ENCODE results near the gene CNR2. TPM values are rescaled to one million over a fixed set of nuclear protein-coding genes. Genes with fewer than 3 reads are reported as not detected.
"Not testable (repeated sequence)": the region's sequence is repeated elsewhere in the genome, so short reads cannot be mapped to it uniquely, and the experiment has no call there.

CNR2 gene
- total and polyA plus RNA-seq, 2 of the 4 experiments (the other 2 are of a cell fraction), result not detected

GRCh38 chr1:23851406-23851805 lies 61.8 kb downstream of the CNR2 start:
- H3K9me3 ChIP-seq (ENCODE audit: control insufficient read depth, insufficient read depth, low read length); in situ Hi-C loops (cut with MboI; ENCODE audit: low sequenced_read_pairs); dilution Hi-C loops (cut with HindIII; ENCODE audit: low sequenced_read_pairs, unreplicated experiment); H2AFZ ChIP-seq (replicated peaks; ENCODE audit: low read length, poor library complexity); H3K36me3 ChIP-seq (ENCODE audit: control insufficient read depth, insufficient read depth, low read length); DNase-seq; BruUV-seq (replicated peaks); H2BK20ac ChIP-seq (ENCODE audit: low read depth, low read length); H3K4ac ChIP-seq (ENCODE audit: low read depth, low read length); H3K79me1 ChIP-seq (ENCODE audit: low read depth in 1 of 2, low read length in 2 of 2); H3K4me2 ChIP-seq (ENCODE audit: low read depth, low read length); ATAC-seq (ENCODE audit: low read depth); H2AK9ac ChIP-seq (replicated peaks; ENCODE audit: low read depth, low read length, poor library complexity); H2BK5ac ChIP-seq (ENCODE audit: low read depth, low read length, poor library complexity, severe bottlenecking); H3K27me3 ChIP-seq (ENCODE audit: control insufficient read depth, insufficient read depth, low read length); H4K8ac ChIP-seq (ENCODE audit: low read depth in 2 of 2, low read length in 2 of 2); H4K5ac ChIP-seq (ENCODE audit: low read depth, low read length); H3K4me1 ChIP-seq (ENCODE audit: control insufficient read depth, insufficient read depth, low read length); H3K18ac ChIP-seq (ENCODE audit: low read depth, low read length); H3K9ac ChIP-seq (ENCODE audit: low read depth, low read length); H3K14ac ChIP-seq (replicated peaks; ENCODE audit: low read depth, low read length); H3K23ac ChIP-seq (ENCODE audit: low read depth, low read length); H2BK15ac ChIP-seq (ENCODE audit: low read depth, low read length); H3K4me3 ChIP-seq (ENCODE audit: insufficient read depth, low read depth, low read length); H3K56ac ChIP-seq (ENCODE audit: extremely low read depth, insufficient read depth, low read length); H4K20me1 ChIP-seq (ENCODE audit: insufficient read depth, low read length); H2BK120ac ChIP-seq (ENCODE audit: low read depth, low read length); H3K27ac ChIP-seq (ENCODE audit: insufficient read depth, low read length); POLR2A ChIA-PET (ENCODE audit: unreplicated experiment); H2AK5ac ChIP-seq (ENCODE audit: low read depth, low read length); H3K9me1 ChIP-seq (ENCODE audit: insufficient read depth, low read length); H4K91ac ChIP-seq (ENCODE audit: insufficient read depth, low read depth, low read length): not testable (repeated sequence)
- intact Hi-C loops (cut with micrococcal nuclease), result loop anchor here (5.0 kb wide), 1 partner anchor 79 kb away; no protein-coding TSS in a partner anchor
- CTCF ChIA-PET, result interaction anchor here (1.2 kb wide), 1 partner anchor 40 kb away, joined by 3 read pairs; no protein-coding TSS in a partner anchor
